HCT116 (cell line): Measurements from ENCODE around the gene STX1B. TPM values are rescaled to one million over a fixed set of nuclear protein-coding genes. Genes with fewer than 3 reads are reported as not detected.

Source experiments
- ATAC-seq: fragments of 200-7000 bp; cut with Tn5 transposase; 2 replicates; pipeline ENCODE4 v1.9.1; 2020; ENCODE audit warnings: mild to moderate bottlenecking, moderate library complexity
- BruUV-seq: library from RNA; stranded (reverse); fragments of 400-500 nt; replicated peaks from 2 replicates; lab custom pipeline; 2021; lab: Mats Ljungman, UMichigan
- CTCF ChIA-PET: fragments of 300-600 bp; sonication (Branson Sonifier 250); formaldehyde crosslinking; loops from one replicate; lab custom pipeline; 2021; ENCODE audit warnings: antibody characterized with exemption; lab: Charles Lee
- POLR2A ChIA-PET: fragments of 300-600, 350-600 bp; sonication (Branson Sonifier 250); formaldehyde crosslinking; loops from one replicate; lab custom pipeline; 2021; ENCODE audit warnings: antibody characterized with exemption; lab: Charles Lee
- RAD21 ChIA-PET, 2 experiments: fragments of 300-600 bp; sonication (Branson Sonifier 250); formaldehyde crosslinking; loops; one replicate each; lab custom pipeline; 2023; ENCODE audit warnings: low total read pairs in 2 of 2; ENCODE audit not compliant: uncharacterized antibody in 2 of 2, unreplicated experiment in 2 of 2, low non-redundant PET in 1 of 2; lab: Charles Lee
- DNase-seq: peaks from one replicate; pipeline ENCODE4 v3.0.0-alpha.2; 2010; ENCODE audit warnings: low read depth, low spot score
- H2AFZ ChIP-seq: fragments of 200-600 bp; shearing (Covaris generic), sonication (generic); 2 replicates; pipeline ENCODE4 v1.6.1; 2017; ENCODE audit warnings: low read depth, mixed run types, mixed read lengths, antibody characterized with exemption, low read length; ENCODE audit not compliant: poor library complexity, severe bottlenecking
- H3K27ac ChIP-seq: 2 replicates; pipeline ENCODE4 v1.5.1; 2012; ENCODE audit warnings: low read depth, low read length
- H3K27me3 ChIP-seq: fragments of 200-600 bp; sonication (generic); 2 replicates; pipeline ENCODE4 v1.6.1; 2016; ENCODE audit warnings: mixed run types, low read length, mixed read lengths; ENCODE audit not compliant: insufficient read depth
- H3K36me3 ChIP-seq, 2 experiments: fragments of 200-500 bp in 1 of 2; fragments of 200-600 bp in 1 of 2; sonication (Bioruptor generic) in 1 of 2; sonication (generic) in 1 of 2; 2 replicates each; pipeline versions ENCODE4 v1.5.1 to v1.6.1; 2014 to 2016; ENCODE audit warnings: low read length in 2 of 2, inconsistent platforms in 1 of 2, mixed read lengths in 1 of 2, mixed run types in 1 of 2; ENCODE audit not compliant: insufficient read depth in 2 of 2, control insufficient read depth in 1 of 2
- H3K4me1 ChIP-seq, 2 experiments: fragments of 200-600 bp in 1 of 2; sonication (generic) in 1 of 2; 2 replicates each; pipeline versions ENCODE4 v1.5.1 to v1.6.1; 2012 to 2017; ENCODE audit warnings: low read length in 2 of 2, inconsistent platforms in 1 of 2, mild to moderate bottlenecking in 1 of 2, mixed read lengths in 1 of 2, mixed run types in 1 of 2, moderate library complexity in 1 of 2; ENCODE audit not compliant: insufficient read depth in 2 of 2, control insufficient read depth in 1 of 2
- H3K4me2 ChIP-seq: fragments of 200-600 bp; sonication (generic); 2 replicates; pipeline ENCODE4 v1.6.1; 2017; ENCODE audit warnings: mixed run types, low read length, mixed read lengths
- H3K4me3 ChIP-seq, 2 experiments: fragments of 200-600 bp in 1 of 2; sonication (generic) in 1 of 2; replicated peaks in 1 of 2; 2 replicates each; pipeline ENCODE4 v1.5.1; 2011 to 2016; ENCODE audit warnings: low read length in 2 of 2, control low read depth in 1 of 2, low read depth in 1 of 2, mild to moderate bottlenecking in 1 of 2, mixed read lengths in 1 of 2, mixed run types in 1 of 2
- H3K79me2 ChIP-seq: fragments of 200-600 bp; sonication (generic); 2 replicates; pipeline ENCODE4 v1.6.1; 2017; ENCODE audit warnings: mild to moderate bottlenecking, mixed run types, low read length, moderate library complexity, mixed read lengths; ENCODE audit not compliant: insufficient read depth
- H3K9ac ChIP-seq: fragments of 200-600 bp; sonication (generic); 2 replicates; pipeline ENCODE4 v1.6.1; 2016; ENCODE audit warnings: low read length, mixed read lengths
- H3K9me2 ChIP-seq: fragments of 200-600 bp; sonication (generic), shearing (Covaris generic); 2 replicates; pipeline ENCODE4 v1.6.1; 2017; ENCODE audit warnings: mixed run types, mild to moderate bottlenecking, moderate library complexity; ENCODE audit not compliant: insufficient read depth
- H3K9me3 ChIP-seq, 2 experiments: fragments of 200-500 bp in 1 of 2; fragments of 200-600 bp in 1 of 2; sonication (Bioruptor generic) in 1 of 2; sonication (generic) in 1 of 2; 2 replicates each; pipeline ENCODE4 v1.6.1; 2014 to 2017; ENCODE audit warnings: low read length in 2 of 2, mixed read lengths in 2 of 2, inconsistent platforms in 1 of 2, low read depth in 1 of 2, mild to moderate bottlenecking in 1 of 2, mixed run types in 1 of 2, moderate library complexity in 1 of 2; ENCODE audit not compliant: control insufficient read depth in 1 of 2, insufficient read depth in 1 of 2
- H4K20me1 ChIP-seq: fragments of 200-600 bp; sonication (generic), shearing (Covaris generic); 2 replicates; pipeline ENCODE4 v1.6.1; 2017; ENCODE audit warnings: mixed run types, mild to moderate bottlenecking, moderate library complexity; ENCODE audit not compliant: insufficient read depth
- CBX3 ChIP-seq: IDR thresholded peaks from 2 replicates; pipeline ENCODE4 v1.6.1; 2012; ENCODE audit warnings: low read depth
- ELF1 ChIP-seq: IDR thresholded peaks from 2 replicates; pipeline ENCODE4 v1.6.1; 2012; ENCODE audit warnings: low read depth, borderline replicate concordance
- EZH2phosphoT487 ChIP-seq: fragments of 200-600 bp; IDR thresholded peaks from 2 replicates; pipeline ENCODE4 v1.6.1; 2018; ENCODE audit warnings: antibody characterized with exemption, borderline replicate concordance
- JUND ChIP-seq: IDR thresholded peaks from 2 replicates; pipeline ENCODE4 v1.6.1; 2012
- SIN3A ChIP-seq: IDR thresholded peaks from 2 replicates; pipeline ENCODE4 v1.6.1; 2012; ENCODE audit warnings: low read depth
- SP1 ChIP-seq: IDR thresholded peaks from 2 replicates; pipeline ENCODE4 v1.6.1; 2012; ENCODE audit warnings: low read depth
- SRF ChIP-seq: IDR thresholded peaks from 2 replicates; pipeline ENCODE4 v1.6.1; 2012; ENCODE audit warnings: low read depth
- TCF7L2 ChIP-seq: IDR thresholded peaks from 2 replicates; pipeline ENCODE4 v1.7.0; 2011; ENCODE audit warnings: borderline replicate concordance, inconsistent platforms; ENCODE audit not compliant: insufficient read depth, insufficient read length; ENCODE audit errors: extremely low read depth
- YY1 ChIP-seq: IDR thresholded peaks from 2 replicates; pipeline ENCODE4 v1.6.1; 2011; ENCODE audit warnings: low read length, low read depth, moderate library complexity, mild to moderate bottlenecking; ENCODE audit not compliant: insufficient replicate concordance; ENCODE audit errors: extremely low read depth
- intact Hi-C: fragments of 100-400 bp; cut with micrococcal nuclease; formaldehyde crosslinking; loops from 2 replicates; pipeline ENCODE4 v1.10.0; 2022
- total RNA-seq: library from RNA; stranded (reverse); gene quantifications from one replicate; pipeline ENCODE4 v1.2.1, GENCODE V29; 2021; ENCODE audit not compliant: unreplicated experiment
- TF ChIP-seq, protein P1 (sequence below): IDR thresholded peaks from 2 replicates; pipeline ENCODE4 v1.6.1; 2011; ENCODE audit warnings: mild to moderate bottlenecking, low read length, moderate library complexity; ENCODE audit not compliant: insufficient replicate concordance; ENCODE audit errors: extremely low read depth
- TF ChIP-seq, protein P2 (sequence below): IDR thresholded peaks from 2 replicates; pipeline ENCODE4 v1.6.1; 2012

Gene STX1B
- total RNA-seq, 1 experiment from 2014 or later: 1.6 TPM

DNA sequence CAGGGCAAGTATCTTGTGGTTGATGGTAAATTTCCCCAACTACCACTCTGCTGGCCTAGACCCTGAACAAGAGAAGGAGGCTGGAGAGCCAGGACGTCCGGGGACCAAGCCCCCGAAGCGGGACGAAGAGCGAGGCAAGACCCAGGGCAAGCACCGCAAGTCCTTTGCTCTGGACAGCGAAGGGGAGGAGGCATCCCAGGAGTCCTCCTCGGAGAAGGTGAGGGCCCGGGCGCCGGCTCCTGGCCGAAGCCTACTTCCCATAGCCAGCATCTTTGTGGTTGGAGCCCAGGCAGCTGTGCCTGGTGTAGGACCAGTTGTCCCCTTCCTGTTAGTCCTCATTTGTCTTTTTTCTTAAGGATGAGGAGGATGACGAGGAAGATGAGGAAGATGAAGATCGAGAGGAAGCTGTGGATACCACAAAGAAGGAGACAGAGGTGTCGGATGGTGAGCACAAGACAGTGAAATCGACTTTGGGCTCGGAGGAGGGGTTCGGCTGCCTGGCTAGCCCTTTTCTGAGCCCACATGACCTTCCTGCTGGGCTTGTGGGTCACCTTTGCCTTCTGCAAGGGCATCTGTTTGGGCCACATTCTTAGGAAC, 41.1 kb downstream of the STX1B start:
- Histone ChIP-seq H3K4me1 (no peaks in the 10 kb centered on the region), H3K27me3 (no peaks in the 10 kb centered on the region), H3K79me2 (no peaks in the 10 kb centered on the region; the same call in 1 of the 2 replicates), H4K20me1 (no peaks in the 10 kb centered on the region), H3K9me3 (no peaks in the 10 kb centered on the region), H3K9ac (no peak overlapping the region)
- intact Hi-C loops: no loop called here
- TF ChIP-seq, protein P1, sequence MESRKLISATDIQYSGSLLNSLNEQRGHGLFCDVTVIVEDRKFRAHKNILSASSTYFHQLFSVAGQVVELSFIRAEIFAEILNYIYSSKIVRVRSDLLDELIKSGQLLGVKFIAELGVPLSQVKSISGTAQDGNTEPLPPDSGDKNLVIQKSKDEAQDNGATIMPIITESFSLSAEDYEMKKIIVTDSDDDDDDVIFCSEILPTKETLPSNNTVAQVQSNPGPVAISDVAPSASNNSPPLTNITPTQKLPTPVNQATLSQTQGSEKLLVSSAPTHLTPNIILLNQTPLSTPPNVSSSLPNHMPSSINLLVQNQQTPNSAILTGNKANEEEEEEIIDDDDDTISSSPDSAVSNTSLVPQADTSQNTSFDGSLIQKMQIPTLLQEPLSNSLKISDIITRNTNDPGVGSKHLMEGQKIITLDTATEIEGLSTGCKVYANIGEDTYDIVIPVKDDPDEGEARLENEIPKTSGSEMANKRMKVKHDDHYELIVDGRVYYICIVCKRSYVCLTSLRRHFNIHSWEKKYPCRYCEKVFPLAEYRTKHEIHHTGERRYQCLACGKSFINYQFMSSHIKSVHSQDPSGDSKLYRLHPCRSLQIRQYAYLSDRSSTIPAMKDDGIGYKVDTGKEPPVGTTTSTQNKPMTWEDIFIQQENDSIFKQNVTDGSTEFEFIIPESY: no peak
- no peak for TF ChIP-seq TCF7L2
- TF ChIP-seq SP1: no peak
- TF ChIP-seq, protein P2, sequence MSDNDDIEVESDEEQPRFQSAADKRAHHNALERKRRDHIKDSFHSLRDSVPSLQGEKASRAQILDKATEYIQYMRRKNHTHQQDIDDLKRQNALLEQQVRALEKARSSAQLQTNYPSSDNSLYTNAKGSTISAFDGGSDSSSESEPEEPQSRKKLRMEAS: no peak
- TF ChIP-seq SIN3A: no peak
- no peak for TF ChIP-seq SRF
- no peak for TF ChIP-seq CBX3
- no peak for TF ChIP-seq YY1
- TF ChIP-seq JUND: no peak
- no peak for TF ChIP-seq ELF1
- no peak for TF ChIP-seq EZH2phosphoT487
- TF ChIP-seq, all 23 proteins: peak for 0
- ChIA-PET RAD21 (no interaction called here), POLR2A (no interaction called here), CTCF (no interaction called here)
- BruUV-seq: no TSS peak
- no peaks in the 10 kb centered on the region for H3K9me2 ChIP-seq
- no peak for ATAC-seq
- H3K36me3 ChIP-seq: peaks cover 51 to 59% of the 10 kb centered on the region in 2 experiments
- no peak for DNase-seq
- H3K4me3 ChIP-seq: no peak overlapping the region
- H3K4me2 ChIP-seq: no peak overlapping the region
- H3K27ac ChIP-seq: no peak overlapping the region
- H2AFZ ChIP-seq: no peak overlapping the region
